Osteocyte (in vitro differentiated cells): ENCODE data around the gene AOX1. TPM values are rescaled to one million over a fixed set of nuclear protein-coding genes. Genes with fewer than 3 reads are reported as not detected.

ENCODE experiments used
- DNase-seq: peaks from one replicate; pipeline ENCODE4 v3.0.0; 2021; ENCODE audit warnings: mixed read lengths; ENCODE audit not compliant: unreplicated experiment; ENCODE audit errors: extremely low spot score
- H3K27ac Mint-ChIP-seq: one replicate; pipeline ENCODE4 v1.8.0; 2021; ENCODE audit warnings: mild to moderate bottlenecking, mixed read lengths; ENCODE audit not compliant: unreplicated experiment
- H3K27me3 Mint-ChIP-seq: one replicate; pipeline ENCODE4 v1.8.0; 2021; ENCODE audit warnings: mixed read lengths; ENCODE audit not compliant: unreplicated experiment
- H3K36me3 Mint-ChIP-seq: one replicate; pipeline ENCODE4 v1.8.0; 2021; ENCODE audit warnings: mixed read lengths; ENCODE audit not compliant: unreplicated experiment
- H3K4me1 Mint-ChIP-seq: one replicate; pipeline ENCODE4 v1.8.0; 2021; ENCODE audit warnings: mixed read lengths; ENCODE audit not compliant: unreplicated experiment
- H3K4me3 Mint-ChIP-seq: one replicate; pipeline ENCODE4 v1.8.0; 2021; ENCODE audit warnings: mild to moderate bottlenecking, moderate library complexity, mixed read lengths; ENCODE audit not compliant: unreplicated experiment
- H3K9me3 Mint-ChIP-seq: one replicate; pipeline ENCODE4 v1.8.0; 2021; ENCODE audit warnings: mixed read lengths; ENCODE audit not compliant: unreplicated experiment
- total RNA-seq: library from RNA; stranded (reverse); gene quantifications from 2 replicates; pipeline ENCODE4 v1.2.1, GENCODE V29; 2021
- TF ChIP-seq, protein P1 (sequence below): fragments of 200-600 bp; sonication (generic); IDR thresholded peaks from 2 replicates; pipeline ENCODE4 v1.5.0; 2021; ENCODE audit warnings: antibody characterized with exemption, mild to moderate bottlenecking, moderate library complexity

Gene AOX1
- total RNA-seq, 1 donor from 2014 or later = 1.7 TPM

GRCh38 chr2:200616656-200617055, 30.8 kb downstream of the AOX1 start:
- Mint-ChIP-seq H3K27ac (no peak overlapping the region), H3K4me3 (no peak overlapping the region), H3K4me1 (peaks cover 18% of the 10 kb centered on the region), H3K27me3 (no peaks in the 10 kb centered on the region), H3K9me3 (no peaks in the 10 kb centered on the region), H3K36me3 (no peaks in the 10 kb centered on the region)
- DNase-seq = no peak
- TF ChIP-seq, protein P1, sequence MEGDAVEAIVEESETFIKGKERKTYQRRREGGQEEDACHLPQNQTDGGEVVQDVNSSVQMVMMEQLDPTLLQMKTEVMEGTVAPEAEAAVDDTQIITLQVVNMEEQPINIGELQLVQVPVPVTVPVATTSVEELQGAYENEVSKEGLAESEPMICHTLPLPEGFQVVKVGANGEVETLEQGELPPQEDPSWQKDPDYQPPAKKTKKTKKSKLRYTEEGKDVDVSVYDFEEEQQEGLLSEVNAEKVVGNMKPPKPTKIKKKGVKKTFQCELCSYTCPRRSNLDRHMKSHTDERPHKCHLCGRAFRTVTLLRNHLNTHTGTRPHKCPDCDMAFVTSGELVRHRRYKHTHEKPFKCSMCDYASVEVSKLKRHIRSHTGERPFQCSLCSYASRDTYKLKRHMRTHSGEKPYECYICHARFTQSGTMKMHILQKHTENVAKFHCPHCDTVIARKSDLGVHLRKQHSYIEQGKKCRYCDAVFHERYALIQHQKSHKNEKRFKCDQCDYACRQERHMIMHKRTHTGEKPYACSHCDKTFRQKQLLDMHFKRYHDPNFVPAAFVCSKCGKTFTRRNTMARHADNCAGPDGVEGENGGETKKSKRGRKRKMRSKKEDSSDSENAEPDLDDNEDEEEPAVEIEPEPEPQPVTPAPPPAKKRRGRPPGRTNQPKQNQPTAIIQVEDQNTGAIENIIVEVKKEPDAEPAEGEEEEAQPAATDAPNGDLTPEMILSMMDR = no peak

GRCh38 chr2:200617156-200618053, 31.6 kb downstream of the AOX1 start:
- no peak for DNase-seq
- TF ChIP-seq, protein P1 = no peak
- H3K4me1 Mint-ChIP-seq = peaks cover 18% of the 10 kb centered on the region
- H3K27me3 Mint-ChIP-seq = no peaks in the 10 kb centered on the region
- H3K27ac Mint-ChIP-seq = no peak overlapping the region
- H3K36me3 Mint-ChIP-seq = no peaks in the 10 kb centered on the region
- H3K4me3 Mint-ChIP-seq = no peak overlapping the region
- H3K9me3 Mint-ChIP-seq = no peaks in the 10 kb centered on the region

DNA sequence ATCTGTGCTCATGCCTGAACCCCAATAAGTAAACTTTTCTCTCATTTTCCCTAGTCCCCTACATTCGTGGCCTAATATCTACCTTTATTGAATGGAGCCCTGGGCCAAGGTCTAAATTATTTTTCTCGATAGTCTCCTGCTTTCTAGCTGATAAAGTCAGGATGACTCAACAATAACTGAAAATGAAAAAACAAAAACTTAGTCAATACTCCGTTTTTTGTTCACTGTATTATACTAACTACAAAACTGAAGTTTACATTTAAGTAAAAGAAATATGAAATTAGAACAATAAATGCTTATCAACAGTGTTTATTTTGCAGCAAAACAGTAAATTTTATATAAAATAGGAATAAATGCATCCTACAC, 32.2 kb downstream of the AOX1 start:
- Mint-ChIP-seq H3K27me3 (no peaks in the 10 kb centered on the region), H3K27ac (no peak overlapping the region), H3K9me3 (no peaks in the 10 kb centered on the region), H3K4me3 (no peak overlapping the region), H3K36me3 (no peaks in the 10 kb centered on the region), H3K4me1 (peaks cover 18% of the 10 kb centered on the region)
- TF ChIP-seq, protein P1 = no peak
- no peak for DNase-seq

DNA sequence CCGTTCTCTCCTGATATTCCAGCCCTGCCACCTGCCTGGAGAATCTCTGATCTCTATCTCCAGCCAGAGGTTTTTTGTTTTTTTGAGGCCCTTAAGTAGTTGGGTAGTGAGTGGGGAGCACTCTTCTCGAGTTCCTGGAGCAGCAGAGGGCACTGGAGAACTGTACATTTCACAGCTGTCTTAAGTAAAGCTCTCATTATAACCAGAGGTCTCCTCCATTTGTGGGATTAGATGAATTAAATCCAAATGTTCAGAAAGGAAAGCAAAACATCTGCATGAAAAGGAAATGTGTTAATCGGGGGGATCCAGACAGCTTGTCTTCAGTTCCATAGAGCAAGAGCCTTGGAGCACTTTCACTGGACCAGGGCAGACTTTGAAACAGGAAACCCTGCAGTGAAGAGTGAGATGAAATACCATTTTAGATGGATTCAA, 32.8 kb downstream of the AOX1 start:
- TF ChIP-seq, protein P1 = peak; percentile 52
- H3K4me3 Mint-ChIP-seq = no peak overlapping the region
- H3K36me3 Mint-ChIP-seq = no peaks in the 10 kb centered on the region
- peak overlapping the region; percentile 0 for H3K27ac Mint-ChIP-seq
- H3K27me3 Mint-ChIP-seq = no peaks in the 10 kb centered on the region
- H3K4me1 Mint-ChIP-seq = peaks cover 21% of the 10 kb centered on the region
- no peaks in the 10 kb centered on the region for H3K9me3 Mint-ChIP-seq
- DNase-seq = no peak

GRCh38 chr2:200619279-200619678, 33.5 kb downstream of the AOX1 start:
- Mint-ChIP-seq H3K27ac (no peak overlapping the region), H3K9me3 (no peaks in the 10 kb centered on the region), H3K27me3 (no peaks in the 10 kb centered on the region), H3K4me1 (peaks cover 27% of the 10 kb centered on the region), H3K4me3 (no peak overlapping the region), H3K36me3 (no peaks in the 10 kb centered on the region)
- no peak for DNase-seq
- TF ChIP-seq, protein P1 = no peak
